GM21619 (cell line): ENCODE results near the gene CXCR5.
"Not testable (repeated sequence)": the region's sequence is repeated elsewhere in the genome, so short reads cannot be mapped to it uniquely, and the experiment has no call there.

Source experiments
- ATAC-seq: cut with Tn5 transposase; IDR thresholded peaks from one replicate; pipeline ENCODE4 v1.9.1; 2021; ENCODE audit not compliant: unreplicated experiment

The CXCR5 gene

DNA sequence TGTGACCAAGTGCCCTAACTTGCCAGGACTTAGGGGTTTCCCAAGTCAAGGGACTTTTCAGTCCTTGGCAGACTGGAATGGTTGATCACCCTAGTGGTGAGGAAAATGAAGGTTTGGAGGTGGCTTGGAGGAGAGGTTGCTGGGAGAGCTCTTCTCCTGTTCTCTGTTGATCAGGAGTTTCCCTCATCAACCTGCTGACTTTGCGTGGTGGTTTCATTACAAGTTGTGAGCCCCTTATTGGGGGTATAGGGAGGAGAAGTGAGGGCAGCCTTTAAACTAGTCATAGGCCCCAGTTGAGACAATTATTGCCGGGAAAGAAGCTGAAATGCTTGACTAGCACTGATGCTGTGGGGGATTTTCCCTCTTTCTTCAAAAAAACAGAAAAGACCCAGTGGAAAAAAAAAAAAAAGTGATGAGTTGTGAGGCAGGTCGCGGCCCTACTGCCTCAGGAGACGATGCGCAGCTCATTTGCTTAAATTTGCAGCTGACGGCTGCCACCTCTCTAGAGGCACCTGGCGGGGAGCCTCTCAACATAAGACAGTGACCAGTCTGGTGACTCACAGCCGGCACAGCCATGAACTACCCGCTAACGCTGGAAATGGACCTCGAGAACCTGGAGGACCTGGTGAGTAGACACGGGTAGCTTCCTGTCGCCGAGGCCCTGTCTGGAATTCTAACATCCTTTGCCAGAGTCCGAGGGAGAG is at the start of gene CXCR5:
Gene CXCR5 (plus strand): TSS at position 525 of the 704 bp plus-strand sequence. CDS start 50 bp downstream, at position 575.
- ATAC-seq: peak; percentile 77

DNA sequence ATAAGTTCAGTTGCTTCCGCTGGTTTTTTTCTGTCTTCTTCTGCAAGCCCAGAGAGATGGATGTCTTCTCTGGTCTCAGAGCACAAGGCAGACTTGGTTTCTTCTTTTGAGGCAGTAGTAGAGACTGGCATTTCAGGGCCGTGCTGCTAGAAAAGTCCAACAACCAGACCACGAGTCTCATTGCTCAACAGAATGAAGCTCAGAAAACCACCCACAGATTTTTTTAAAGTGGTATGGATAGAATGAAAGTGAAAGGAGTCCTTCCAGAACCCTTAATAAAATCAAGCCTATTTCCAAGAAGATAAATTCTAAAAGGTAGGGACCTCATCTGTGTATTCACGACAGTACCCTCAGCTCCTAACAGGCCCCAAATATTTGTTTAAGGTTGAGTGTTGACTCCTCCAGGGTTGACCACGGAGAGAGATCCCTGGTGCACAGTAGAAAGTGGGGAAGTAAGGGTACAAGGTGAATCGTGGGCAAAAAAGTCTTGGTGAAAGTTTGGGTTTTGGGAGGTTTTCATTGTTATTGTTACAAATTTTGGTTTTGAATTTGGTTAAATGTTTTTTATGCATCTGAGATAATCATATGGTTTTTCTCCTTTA is 49.2 kb upstream of the CXCR5 start:
- no peak for ATAC-seq

GRCh38 chr11:118837868-118838267 is 45.8 kb upstream of the CXCR5 start:
- no peak for ATAC-seq

- peak; percentile 64 for ATAC-seq
Observed at GRCh38 chr11:118838905-118839553, 44.7 kb upstream of the CXCR5 start.

DNA sequence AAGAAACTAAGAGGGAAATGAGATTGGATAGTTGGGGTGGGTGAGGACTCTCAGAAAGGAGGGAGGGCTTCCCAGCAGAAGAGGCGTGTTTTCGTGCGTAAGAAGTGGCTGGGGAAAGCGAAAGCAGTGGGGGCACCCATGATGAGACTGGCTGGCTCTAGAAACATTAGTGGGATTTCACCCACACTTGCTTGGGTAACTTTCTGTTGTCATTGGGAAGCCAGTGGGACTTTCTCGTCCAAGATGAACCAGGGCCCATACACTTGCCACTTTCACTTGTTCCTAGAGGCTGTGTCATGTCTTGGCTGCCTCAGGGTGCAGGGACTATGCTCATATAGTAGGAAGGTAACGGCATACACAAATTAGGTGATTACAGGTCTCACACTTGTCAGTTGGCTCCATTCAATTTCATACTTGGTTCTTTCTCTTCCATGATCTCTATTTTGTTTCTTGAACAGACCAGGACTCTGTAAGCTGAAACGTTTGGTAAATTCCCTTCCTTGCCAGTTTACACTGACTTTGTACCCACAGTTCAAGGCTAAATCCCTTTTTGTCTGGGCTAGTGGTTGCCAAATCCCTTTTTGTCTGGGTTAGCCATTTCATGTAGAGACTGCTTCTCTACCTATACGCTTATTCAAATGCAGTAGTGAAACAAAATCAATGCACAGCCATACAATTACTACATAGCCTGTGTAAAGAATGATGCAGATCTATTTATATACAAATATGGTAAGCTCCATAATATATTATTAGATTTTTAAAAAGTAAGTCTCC is 42.0 kb upstream of the CXCR5 start:
- ATAC-seq: peak; percentile 55

- ATAC-seq: no peak
Observed at GRCh38 chr11:118842369-118842768, 41.3 kb upstream of the CXCR5 start.

DNA sequence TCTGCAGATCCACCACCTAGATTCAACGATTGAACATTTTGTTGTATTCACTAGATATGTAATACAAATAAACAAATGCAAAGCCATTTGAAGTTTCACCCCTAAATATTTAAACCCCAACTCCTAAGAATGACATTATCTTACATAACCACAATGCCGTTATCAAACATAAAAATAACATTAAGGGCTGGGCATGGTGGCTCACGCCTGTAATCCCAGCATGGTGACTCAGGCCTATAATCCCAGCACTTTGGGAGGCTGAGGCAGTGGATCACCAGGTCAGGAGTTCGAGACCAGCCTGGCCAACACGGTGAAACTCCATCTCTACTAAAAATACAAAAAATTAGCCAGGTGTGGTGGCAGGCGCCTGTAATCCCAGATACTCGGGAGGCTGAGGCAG is 40.8 kb upstream of the CXCR5 start:
- not testable (repeated sequence) for ATAC-seq

DNA sequence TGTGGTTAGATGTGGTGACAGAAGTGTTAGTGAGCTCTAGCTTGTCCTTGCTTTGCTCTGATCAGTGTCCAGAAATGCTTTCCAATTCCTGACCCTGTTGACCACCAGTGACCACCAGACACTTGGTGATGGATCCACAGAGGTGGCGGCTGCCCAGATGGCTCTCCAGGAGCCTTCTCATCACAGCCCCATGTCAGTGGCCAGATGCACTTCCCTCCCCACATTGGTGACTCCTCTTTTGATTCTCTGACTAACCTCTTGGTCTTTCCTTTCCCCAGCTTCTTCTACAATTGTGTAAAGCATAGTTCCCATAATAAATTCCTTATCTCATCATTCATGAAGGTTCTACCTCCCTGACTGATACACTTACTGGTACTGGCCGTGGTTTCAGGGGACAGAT is 40.1 kb upstream of the CXCR5 start:
- no peak for ATAC-seq

DNA sequence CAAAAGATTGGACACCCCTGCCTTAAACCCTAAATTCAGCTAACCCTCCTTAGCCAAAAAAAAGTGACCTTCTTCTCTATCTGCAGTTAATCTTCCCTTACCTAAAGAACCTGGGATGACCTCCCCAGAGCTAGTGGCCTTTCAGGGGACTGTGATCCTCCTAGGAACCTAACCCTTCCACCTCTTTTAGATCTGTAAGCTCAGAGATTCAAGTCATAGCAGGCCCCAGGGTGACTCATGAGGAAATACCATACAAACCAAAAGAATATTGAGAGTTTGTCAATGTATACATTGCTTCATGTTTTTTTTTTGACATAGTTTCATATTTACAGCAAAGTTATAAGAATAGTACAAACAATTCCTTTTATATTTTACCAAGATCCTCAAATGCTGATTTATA is 38.3 kb upstream of the CXCR5 start:
- ATAC-seq: no peak

DNA sequence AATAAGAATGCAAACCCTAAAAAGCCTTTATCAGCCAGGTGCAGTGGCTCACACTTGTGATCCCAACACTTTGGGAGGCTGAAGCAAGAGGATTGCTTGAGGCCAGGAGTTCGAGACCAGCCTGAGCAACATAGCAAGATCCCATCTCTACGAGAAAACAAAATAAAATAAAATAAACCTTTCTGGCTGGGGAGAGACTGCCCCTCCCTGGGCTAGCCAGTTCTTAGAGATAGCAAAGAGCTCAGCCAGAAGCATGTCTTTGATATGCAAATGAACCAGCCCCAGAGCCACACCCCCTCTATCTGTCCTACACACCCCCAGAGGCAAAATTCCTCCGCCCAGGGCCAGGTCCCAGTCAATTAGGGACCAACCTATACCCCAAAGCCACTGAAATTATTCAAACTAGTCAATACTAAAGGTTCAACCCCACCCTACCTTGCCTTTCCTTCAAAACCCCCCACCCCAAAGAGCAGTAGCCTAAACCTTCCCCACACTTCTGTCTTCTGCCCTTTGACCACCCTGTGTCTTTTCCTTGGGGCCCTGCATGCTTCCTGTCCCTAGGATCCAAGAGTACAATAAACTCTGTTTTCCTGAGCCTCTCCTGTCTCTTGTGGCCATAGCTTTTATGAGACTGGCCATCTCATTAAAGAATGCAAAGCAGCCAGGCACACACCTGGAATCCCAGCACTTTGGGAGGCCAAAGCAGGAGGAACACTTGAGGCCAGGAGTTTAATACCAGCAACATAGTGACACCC is 37.3 kb upstream of the CXCR5 start:
- no peak for ATAC-seq

- no peak for ATAC-seq
Observed at GRCh38 chr11:118849825-118850224, 33.9 kb upstream of the CXCR5 start.

DNA sequence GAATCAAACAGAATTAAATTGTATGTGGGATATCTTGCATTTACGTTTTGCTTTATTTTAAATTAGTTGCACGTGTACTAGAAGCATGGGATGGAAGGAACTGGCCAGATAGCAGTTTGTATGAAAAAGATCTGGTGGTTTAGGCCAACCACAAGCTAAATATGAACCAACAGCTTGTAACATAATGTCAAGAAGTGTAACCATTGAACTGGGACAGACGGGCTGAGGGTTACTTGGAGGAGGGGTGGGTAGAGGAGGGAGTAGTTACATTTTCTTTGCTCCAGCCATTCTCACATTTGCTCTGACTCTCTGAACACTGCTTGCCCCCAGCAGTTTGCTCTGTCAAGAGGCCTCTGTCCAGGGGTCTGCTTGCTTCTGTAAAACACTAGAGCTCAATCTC is 31.7 kb upstream of the CXCR5 start:
- peak; percentile 57 for ATAC-seq

GRCh38 chr11:118853678-118854077 is 30.0 kb upstream of the CXCR5 start:
- no peak for ATAC-seq

DNA sequence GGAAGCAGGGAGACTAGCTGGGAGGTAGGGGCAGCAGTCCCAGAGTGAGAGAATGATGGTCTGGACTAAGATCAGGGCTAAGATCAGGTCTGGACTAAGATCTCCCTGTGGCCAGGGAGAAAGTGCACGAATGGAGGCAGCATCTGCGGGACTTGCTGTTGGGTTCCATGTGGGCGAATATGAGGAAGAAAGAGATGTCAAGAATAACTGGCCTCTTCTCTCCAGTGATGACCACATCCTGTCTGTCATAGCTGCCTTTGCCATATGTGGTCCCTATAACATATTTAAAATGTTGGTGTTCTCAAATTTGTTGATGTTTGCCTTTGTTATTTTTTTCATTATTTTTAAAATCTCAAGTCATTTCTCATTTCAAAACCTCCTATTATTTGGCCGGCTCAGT is 27.4 kb upstream of the CXCR5 start:
- no peak for ATAC-seq

GRCh38 chr11:118857385-118857784 is 26.3 kb upstream of the CXCR5 start:
- ATAC-seq: no peak

GRCh38 chr11:118859973-118860372 is 23.7 kb upstream of the CXCR5 start:
- no peak for ATAC-seq

DNA sequence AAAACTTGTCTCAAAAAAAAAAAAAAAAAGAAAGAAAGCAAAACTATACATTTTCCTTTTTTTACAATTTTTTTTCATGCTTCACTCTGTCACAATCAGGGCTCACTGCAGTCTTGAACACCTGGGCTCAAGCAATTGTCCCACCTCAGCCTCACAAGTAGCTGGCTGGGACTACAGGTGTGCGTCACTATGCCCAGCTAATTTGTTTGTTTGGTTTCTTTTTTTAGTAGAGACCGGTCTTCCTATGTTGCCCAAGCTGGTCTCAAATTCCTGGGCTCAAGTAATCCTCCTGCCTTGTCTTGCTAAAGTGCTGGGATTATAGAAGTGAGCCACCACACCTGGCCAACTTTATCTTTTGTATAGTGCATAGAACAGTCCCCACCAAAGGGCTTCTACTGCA is 15.0 kb upstream of the CXCR5 start:
- no peak for ATAC-seq

- ATAC-seq: peak; percentile 64
Observed at GRCh38 chr11:118870396-118871343, 13.0 kb upstream of the CXCR5 start.

DNA sequence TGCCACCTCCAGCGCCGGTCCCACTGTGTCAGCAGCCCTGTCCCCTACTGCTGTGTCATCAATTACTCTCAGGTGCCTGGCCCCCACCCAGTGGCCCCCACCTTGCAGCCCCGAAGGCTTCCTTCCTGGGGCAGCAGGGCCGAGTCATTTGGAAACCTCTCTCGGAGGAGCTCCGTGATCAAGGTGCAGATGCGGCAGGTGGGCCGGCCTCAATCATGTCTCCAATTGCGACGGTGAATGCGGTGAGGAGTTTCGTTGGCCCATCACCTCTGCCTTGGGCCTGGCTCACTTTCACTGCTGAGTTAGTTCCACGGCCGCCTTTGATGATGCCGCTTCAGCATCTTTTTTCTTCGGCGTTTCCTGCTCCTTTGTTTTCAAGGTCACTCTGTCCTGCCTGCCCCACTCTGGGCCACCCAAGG is 11.3 kb upstream of the CXCR5 start:
- no peak for ATAC-seq

DNA sequence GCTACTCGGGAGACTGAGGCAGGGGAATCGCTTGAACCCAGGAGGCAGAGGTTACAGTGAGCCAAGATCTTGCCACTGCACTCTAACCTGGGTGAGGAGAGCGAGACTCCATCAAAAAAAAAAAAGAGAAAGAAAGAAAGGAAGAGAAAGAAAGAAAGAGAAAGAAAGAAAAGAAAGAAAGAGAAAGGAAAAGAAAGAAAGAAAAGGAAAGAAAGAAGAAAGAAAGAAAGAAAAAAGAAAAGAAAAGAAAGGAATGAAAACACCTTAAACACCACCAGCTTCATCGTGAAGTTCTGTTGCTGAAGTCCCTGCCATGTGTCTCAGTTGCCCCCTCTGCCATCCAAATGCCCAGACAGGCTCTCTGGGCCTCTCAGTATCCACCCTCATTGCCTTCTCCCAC is 9.9 kb upstream of the CXCR5 start:
- no peak for ATAC-seq
